Peyer's patch (tissue), 4 donors: ENCODE results near the gene CASKIN1. TPM values are rescaled to one million over a fixed set of nuclear protein-coding genes. Genes with fewer than 3 reads are reported as not detected.

Experiments used
- DNase-seq, 3 donors: peaks; one replicate each; pipeline ENCODE4 v3.0.0-alpha.2; 2017 to 2019
- H3K27ac ChIP-seq, 4 donors: fragments of 200-600 bp; sonication (generic); one replicate each; pipeline ENCODE4 v1.5.1; 2016 to 2019
- H3K27me3 ChIP-seq, 2 donors: fragments of 200-600 bp; sonication (generic); one replicate each; pipeline ENCODE4 v1.5.1; 2019
- H3K36me3 ChIP-seq, 3 donors: fragments of 200-600 bp; sonication (generic); one replicate each; pipeline ENCODE4 v1.5.1; 2016 to 2019
- H3K4me1 ChIP-seq, 4 donors: fragments of 200-600 bp; sonication (generic); one replicate each; pipeline ENCODE4 v1.5.1; 2016 to 2019
- H3K4me3 ChIP-seq, 4 donors: fragments of 200-600 bp; sonication (generic); 1 replicate in 3 of 4; 2 replicates in 1 of 4; pipeline ENCODE4 v1.5.1; 2016 to 2019; ENCODE audit warnings: mild to moderate bottlenecking in 1 of 4
- H3K9me3 ChIP-seq, 4 donors: fragments of 200-600 bp; sonication (generic); one replicate each; pipeline ENCODE4 v1.5.1; 2016 to 2019; ENCODE audit warnings: mild to moderate bottlenecking in 1 of 4
- POLR2A ChIP-seq, 2 donors: fragments of 450-650 bp; IDR thresholded peaks; one replicate each; pipeline ENCODE4 v1.5.1; 2017; ENCODE audit warnings: antibody characterized with exemption in 2 of 2, mild to moderate bottlenecking in 2 of 2, moderate library complexity in 2 of 2
- total RNA-seq, 4 donors: library from RNA; depleted of rRNA; stranded (reverse); fragments of >200 nt; gene quantifications; one replicate each; pipeline ENCODE4 v1.1.0, GENCODE V29; 2016
- TF ChIP-seq, protein P1 (sequence below), 6 experiments: fragments of 450-650 bp in 4 of 6; fragments of 200-600 bp in 2 of 6; sonication (generic) in 1 of 6; IDR thresholded peaks; one replicate each; pipeline ENCODE4 v1.5.1; 2017 to 2019; ENCODE audit warnings: antibody characterized with exemption in 6 of 6, mild to moderate bottlenecking in 3 of 6, moderate library complexity in 1 of 6

The CASKIN1 gene
- total RNA-seq, 4 donors from 2014 or later, result not detected

- H3K36me3 ChIP-seq, result peaks cover 0 to 75% (median 0%) of the 10 kb centered on the region in 3 donors
- no peak overlapping the region for H3K27ac ChIP-seq
These were observed 34.0 kb upstream of the CASKIN1 start for GRCh38 chr16:2230376-2230775.

GRCh38 chr16:2229632-2230250 is 33.3 kb upstream of the CASKIN1 start:
- H3K36me3 ChIP-seq, result peaks cover 0 to 69% (median 0%) of the 10 kb centered on the region in 3 donors
- no peak for DNase-seq
- no peak for TF ChIP-seq POLR2A (IDR thresholded peaks at IDR 0.05)
- TF ChIP-seq, protein P1, sequence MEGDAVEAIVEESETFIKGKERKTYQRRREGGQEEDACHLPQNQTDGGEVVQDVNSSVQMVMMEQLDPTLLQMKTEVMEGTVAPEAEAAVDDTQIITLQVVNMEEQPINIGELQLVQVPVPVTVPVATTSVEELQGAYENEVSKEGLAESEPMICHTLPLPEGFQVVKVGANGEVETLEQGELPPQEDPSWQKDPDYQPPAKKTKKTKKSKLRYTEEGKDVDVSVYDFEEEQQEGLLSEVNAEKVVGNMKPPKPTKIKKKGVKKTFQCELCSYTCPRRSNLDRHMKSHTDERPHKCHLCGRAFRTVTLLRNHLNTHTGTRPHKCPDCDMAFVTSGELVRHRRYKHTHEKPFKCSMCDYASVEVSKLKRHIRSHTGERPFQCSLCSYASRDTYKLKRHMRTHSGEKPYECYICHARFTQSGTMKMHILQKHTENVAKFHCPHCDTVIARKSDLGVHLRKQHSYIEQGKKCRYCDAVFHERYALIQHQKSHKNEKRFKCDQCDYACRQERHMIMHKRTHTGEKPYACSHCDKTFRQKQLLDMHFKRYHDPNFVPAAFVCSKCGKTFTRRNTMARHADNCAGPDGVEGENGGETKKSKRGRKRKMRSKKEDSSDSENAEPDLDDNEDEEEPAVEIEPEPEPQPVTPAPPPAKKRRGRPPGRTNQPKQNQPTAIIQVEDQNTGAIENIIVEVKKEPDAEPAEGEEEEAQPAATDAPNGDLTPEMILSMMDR (IDR thresholded peaks at IDR 0.05), result no peak

More at GRCh38 chr16:2230376-2230775, 34.0 kb upstream of the CASKIN1 start:
- Histone ChIP-seq H3K27me3 (no peaks in the 10 kb centered on the region), H3K9me3 (no peaks in the 10 kb centered on the region), H3K4me3 (no peak overlapping the region), H3K4me1 (peaks cover 0 to 10% (median under 1%) of the 10 kb centered on the region in 4 donors)
- TF ChIP-seq POLR2A (IDR thresholded peaks at IDR 0.05), result no peak
- TF ChIP-seq, protein P1 (IDR thresholded peaks at IDR 0.05), result no peak
- DNase-seq, result no peak

GRCh38 chr16:2229091-2229490 is 32.7 kb upstream of the CASKIN1 start:
- H3K4me1 ChIP-seq, result peaks cover 0 to 19% (median 10%) of the 10 kb centered on the region in 4 donors
- H3K27me3 ChIP-seq, result no peaks in the 10 kb centered on the region
- no peak for DNase-seq
- peaks cover 0 to 63% (median 0%) of the 10 kb centered on the region in 3 donors for H3K36me3 ChIP-seq
- H3K9me3 ChIP-seq, result no peaks in the 10 kb centered on the region
- no peak overlapping the region for H3K27ac ChIP-seq
- no peak for TF ChIP-seq POLR2A (IDR thresholded peaks at IDR 0.05)
- TF ChIP-seq, protein P1 (IDR thresholded peaks at IDR 0.05), result no peak
- no peak overlapping the region for H3K4me3 ChIP-seq

More at GRCh38 chr16:2229632-2230250, 33.3 kb upstream of the CASKIN1 start:
- Histone ChIP-seq H3K4me1 (peaks cover 0 to 13% (median 4%) of the 10 kb centered on the region in 4 donors), H3K27ac (no peak overlapping the region), H3K27me3 (no peaks in the 10 kb centered on the region), H3K4me3 (no peak overlapping the region), H3K9me3 (no peaks in the 10 kb centered on the region)

DNA sequence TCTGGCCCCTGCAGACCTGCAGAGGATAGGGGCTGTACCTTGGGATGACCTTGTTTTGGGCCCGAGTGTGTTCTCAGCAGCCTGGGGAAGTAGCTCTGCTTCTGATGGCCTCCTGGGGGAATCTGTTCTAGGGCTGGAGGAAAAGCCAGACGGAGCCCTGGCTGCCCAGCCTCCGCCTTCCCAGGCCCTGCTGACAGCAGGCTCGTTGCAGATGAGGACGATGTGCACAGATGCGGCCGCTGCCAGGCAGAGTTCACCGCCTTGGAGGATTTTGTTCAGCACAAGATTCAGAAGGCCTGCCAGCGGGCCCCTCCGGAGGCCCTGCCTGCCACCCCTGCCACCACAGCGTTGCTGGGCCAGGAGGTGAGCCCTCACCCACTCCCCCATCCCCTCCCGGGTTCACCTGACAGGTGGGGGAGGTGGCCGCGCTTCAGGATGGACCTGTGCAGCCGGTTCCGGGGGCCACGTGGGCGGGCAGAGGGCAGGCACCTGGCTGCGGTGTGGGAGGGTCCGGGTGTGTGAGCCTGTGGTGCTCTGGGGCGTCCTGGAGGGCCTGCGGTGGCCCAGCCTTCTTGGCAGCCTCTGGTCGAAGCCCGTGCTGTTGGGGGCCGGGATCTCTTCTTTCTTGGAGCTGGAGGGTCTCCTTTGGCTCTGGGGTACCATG is 31.9 kb upstream of the CASKIN1 start:
- no peak overlapping the region for H3K4me3 ChIP-seq
- H3K27ac ChIP-seq, result no peak overlapping the region
- H3K4me1 ChIP-seq, result peaks cover 0 to 19% (median 11%) of the 10 kb centered on the region in 4 donors
- TF ChIP-seq, protein P1 (IDR thresholded peaks at IDR 0.05), result no peak
- TF ChIP-seq POLR2A (IDR thresholded peaks at IDR 0.05), result no peak
- H3K9me3 ChIP-seq, result no peaks in the 10 kb centered on the region
- H3K36me3 ChIP-seq, result peaks cover 0 to 55% (median 0%) of the 10 kb centered on the region in 3 donors
- no peaks in the 10 kb centered on the region for H3K27me3 ChIP-seq
- no peak for DNase-seq

- TF ChIP-seq, protein P1 (IDR thresholded peaks at IDR 0.05), result no peak
- no peak for TF ChIP-seq POLR2A (IDR thresholded peaks at IDR 0.05)
- Histone ChIP-seq H3K27ac (no peak overlapping the region), H3K9me3 (no peaks in the 10 kb centered on the region), H3K36me3 (peaks cover 0 to 41% (median 0%) of the 10 kb centered on the region in 3 donors), H3K4me3 (no peak overlapping the region), H3K27me3 (no peaks in the 10 kb centered on the region), H3K4me1 (peaks cover 0 to 19% (median 11%) of the 10 kb centered on the region in 4 donors)
- no peak for DNase-seq
These were observed 30.5 kb upstream of the CASKIN1 start for GRCh38 chr16:2226918-2227317.
